Endodermal cell (in vitro differentiated cells): ENCODE measurements around the gene SIX2. TPM values are rescaled to one million over a fixed set of nuclear protein-coding genes. Genes with fewer than 3 reads are reported as not detected.

ENCODE experiments used
- DNase-seq: peaks from one replicate; pipeline ENCODE4 v3.0.0-alpha.2; 2017
- H3K27ac ChIP-seq: 2 replicates; pipeline ENCODE4 v1.5.1; 2013; ENCODE audit warnings: mild to moderate bottlenecking, low read depth, low read length, moderate library complexity
- H3K27me3 ChIP-seq: 2 replicates; pipeline ENCODE4 v1.6.1; 2013; ENCODE audit warnings: mild to moderate bottlenecking, low read length, moderate library complexity; ENCODE audit not compliant: insufficient read depth, control insufficient read depth, poor library complexity, severe bottlenecking
- H3K36me3 ChIP-seq: 2 replicates; pipeline ENCODE4 v1.7.0; 2013; ENCODE audit warnings: mild to moderate bottlenecking, low read length, moderate library complexity; ENCODE audit not compliant: control insufficient read depth, insufficient read depth
- H3K4me1 ChIP-seq: one replicate; pipeline ENCODE4 v1.7.0; 2013; ENCODE audit warnings: low read length; ENCODE audit not compliant: control insufficient read depth, insufficient read depth
- H3K4me3 ChIP-seq: 2 replicates; pipeline ENCODE4 v1.5.1; 2013; ENCODE audit warnings: mild to moderate bottlenecking, low read length, moderate library complexity
- H3K9ac ChIP-seq: 2 replicates; pipeline ENCODE4 v1.6.1; 2013; ENCODE audit warnings: mild to moderate bottlenecking, low read length, moderate library complexity; ENCODE audit not compliant: poor library complexity, severe bottlenecking; ENCODE audit errors: extremely low read depth
- H3K9me3 ChIP-seq: 2 replicates; pipeline ENCODE4 v1.6.1; 2013; ENCODE audit warnings: mild to moderate bottlenecking, low read length, moderate library complexity; ENCODE audit not compliant: control insufficient read depth
- H3K27ac Mint-ChIP-seq: 2 replicates; pipeline ENCODE4 v1.8.0; 2020; ENCODE audit warnings: mixed read lengths
- H3K27me3 Mint-ChIP-seq: 2 replicates; pipeline ENCODE4 v1.8.0; 2021; ENCODE audit warnings: mild to moderate bottlenecking, mixed read lengths; ENCODE audit not compliant: insufficient read depth
- H3K36me3 Mint-ChIP-seq: 2 replicates; pipeline ENCODE4 v1.8.0; 2020; ENCODE audit warnings: low read depth, mixed read lengths
- H3K4me1 Mint-ChIP-seq: 2 replicates; pipeline ENCODE4 v1.8.0; 2020; ENCODE audit warnings: mixed read lengths
- H3K4me3 Mint-ChIP-seq: 2 replicates; pipeline ENCODE4 v1.8.0; 2020; ENCODE audit warnings: mild to moderate bottlenecking, moderate library complexity, mixed read lengths
- H3K9me3 Mint-ChIP-seq: 2 replicates; pipeline ENCODE4 v1.8.0; 2020; ENCODE audit warnings: mild to moderate bottlenecking, mixed read lengths
- CTCF ChIP-seq: fragments of 200-600 bp; sonication (generic); conservative IDR thresholded peaks from 2 replicates; pipeline ENCODE4 v1.5.0; 2021; ENCODE audit warnings: antibody characterized with exemption, mild to moderate bottlenecking
- WGBS, 2 experiments: methylation state at CpG; one replicate each; pipeline versions ENCODE4 v1.1.5 to v1.1.7; 2013; ENCODE audit warnings: missing lambda C conversion rate in 2 of 2, mixed read lengths in 1 of 2; ENCODE audit not compliant: insufficient coverage in 1 of 2, insufficient read length in 1 of 2; 5-methylcytosine and 5-hydroxymethylcytosine counted together
- total RNA-seq, 2 donors: library from RNA; stranded (reverse); fragmentation: NEBNext Ultra II Directional in 1 of 2; extraction: Animal tissue kit (Norgen Biotek cat#: 25700) in 1 of 2; gene quantifications; 2 replicates in 1 of 2; 3 replicates in 1 of 2; pipeline ENCODE4 v1.2.1, GENCODE V29; 2021

Gene SIX2
- total RNA-seq, 2 donors from 2014 or later: not detected

DNA sequence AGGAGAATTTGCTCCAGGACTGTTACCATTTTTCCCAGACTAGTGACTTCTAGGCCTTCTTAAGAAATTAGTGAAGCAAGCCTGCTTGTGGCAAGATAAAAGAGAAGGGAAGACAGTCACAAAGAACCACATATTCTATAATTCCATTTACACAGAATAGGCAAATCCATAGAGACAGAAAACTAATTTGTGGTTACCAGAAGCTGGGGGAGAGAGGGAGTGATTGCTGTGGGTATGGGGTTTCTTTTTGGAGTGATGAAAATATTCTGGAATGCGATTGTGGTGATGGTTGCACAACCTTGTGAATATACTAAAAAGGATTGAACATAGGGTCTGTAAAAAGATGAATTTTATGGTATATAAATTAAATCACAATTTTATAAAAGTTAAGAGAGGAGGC is 37.5 kb upstream of the SIX2 start:
- Mint-ChIP-seq H3K27ac (no peak overlapping the region), H3K36me3 (no peaks in the 10 kb centered on the region), H3K4me1 (peaks cover 2% of the 10 kb centered on the region), H3K27me3 (peaks cover 28% of the 10 kb centered on the region), H3K9me3 (no peaks in the 10 kb centered on the region), H3K4me3 (no peak overlapping the region)
- Histone ChIP-seq H3K9ac (no peak overlapping the region), H3K4me3 (no peak overlapping the region), H3K9me3 (peaks cover 4% of the 10 kb centered on the region), H3K27me3 (peaks cover 25% of the 10 kb centered on the region), H3K36me3 (no peaks in the 10 kb centered on the region), H3K4me1 (no peaks in the 10 kb centered on the region), H3K27ac (no peak overlapping the region)
- no peak for DNase-seq
- 86 to 100% methylated on average over 1 of the region's 1 CpG for WGBS, 2 experiments
- TF ChIP-seq CTCF: no peak

DNA sequence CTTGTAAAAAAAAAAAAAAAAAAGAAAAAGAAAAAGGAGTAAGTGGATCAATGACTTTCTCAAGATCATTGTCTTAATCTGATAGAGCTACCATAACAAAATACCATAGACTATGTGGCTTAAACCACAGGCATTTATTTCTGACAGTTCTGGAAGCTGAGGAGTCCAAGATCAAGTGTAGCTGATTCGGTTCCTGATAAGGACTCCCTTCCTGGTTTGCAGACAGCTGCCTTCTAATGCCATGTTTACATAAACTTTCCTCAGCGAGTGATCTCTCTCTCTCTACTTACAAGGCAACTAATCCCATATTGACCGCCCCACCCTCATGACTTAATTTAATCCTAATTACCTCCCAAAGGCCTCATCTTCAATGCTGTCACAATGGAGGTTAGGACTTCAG is 36.5 kb upstream of the SIX2 start:
- H3K4me1 Mint-ChIP-seq: peaks cover 7% of the 10 kb centered on the region
- H3K27me3 ChIP-seq: peaks cover 28% of the 10 kb centered on the region
- no peaks in the 10 kb centered on the region for H3K9me3 Mint-ChIP-seq
- H3K4me1 ChIP-seq: no peaks in the 10 kb centered on the region
- H3K27me3 Mint-ChIP-seq: peaks cover 30% of the 10 kb centered on the region
- H3K4me3 ChIP-seq: no peak overlapping the region
- no peaks in the 10 kb centered on the region for H3K36me3 Mint-ChIP-seq
- H3K4me3 Mint-ChIP-seq: no peak overlapping the region
- WGBS, 2 experiments: 70 to 89% methylated on average over 2 to 3 of the region's 3 CpGs
- no peak for DNase-seq
- H3K9ac ChIP-seq: no peak overlapping the region
- H3K9me3 ChIP-seq: peaks cover 4% of the 10 kb centered on the region
- H3K36me3 ChIP-seq: no peaks in the 10 kb centered on the region
- TF ChIP-seq CTCF: no peak
- no peak overlapping the region for H3K27ac Mint-ChIP-seq
- H3K27ac ChIP-seq: no peak overlapping the region

- Mint-ChIP-seq H3K27ac (no peak overlapping the region), H3K4me1 (peaks cover 12% of the 10 kb centered on the region), H3K36me3 (no peaks in the 10 kb centered on the region), H3K9me3 (no peaks in the 10 kb centered on the region), H3K27me3 (peaks cover 28% of the 10 kb centered on the region), H3K4me3 (no peak overlapping the region)
- Histone ChIP-seq H3K4me3 (no peak overlapping the region), H3K4me1 (no peaks in the 10 kb centered on the region), H3K27me3 (peaks cover 28% of the 10 kb centered on the region), H3K9ac (no peak overlapping the region), H3K9me3 (peaks cover 4% of the 10 kb centered on the region), H3K27ac (no peak overlapping the region), H3K36me3 (no peaks in the 10 kb centered on the region)
- WGBS, 2 experiments: 87 to 89% methylated on average over 2 of the region's 2 CpGs
- DNase-seq: no peak
- TF ChIP-seq CTCF: no peak
Measured at GRCh38 chr2:45044916-45045315, 35.7 kb upstream of the SIX2 start.
